Activated CD4-positive, alpha-beta T cell treated with anti-CD3 and anti-CD28 coated beads for 48 hours (primary cell): ENCODE data around the gene ANHX.

ENCODE experiments used
- DNase-seq: peaks from one replicate; pipeline ENCODE4 v3.0.0-alpha.2; 2020

Gene ANHX

DNA sequence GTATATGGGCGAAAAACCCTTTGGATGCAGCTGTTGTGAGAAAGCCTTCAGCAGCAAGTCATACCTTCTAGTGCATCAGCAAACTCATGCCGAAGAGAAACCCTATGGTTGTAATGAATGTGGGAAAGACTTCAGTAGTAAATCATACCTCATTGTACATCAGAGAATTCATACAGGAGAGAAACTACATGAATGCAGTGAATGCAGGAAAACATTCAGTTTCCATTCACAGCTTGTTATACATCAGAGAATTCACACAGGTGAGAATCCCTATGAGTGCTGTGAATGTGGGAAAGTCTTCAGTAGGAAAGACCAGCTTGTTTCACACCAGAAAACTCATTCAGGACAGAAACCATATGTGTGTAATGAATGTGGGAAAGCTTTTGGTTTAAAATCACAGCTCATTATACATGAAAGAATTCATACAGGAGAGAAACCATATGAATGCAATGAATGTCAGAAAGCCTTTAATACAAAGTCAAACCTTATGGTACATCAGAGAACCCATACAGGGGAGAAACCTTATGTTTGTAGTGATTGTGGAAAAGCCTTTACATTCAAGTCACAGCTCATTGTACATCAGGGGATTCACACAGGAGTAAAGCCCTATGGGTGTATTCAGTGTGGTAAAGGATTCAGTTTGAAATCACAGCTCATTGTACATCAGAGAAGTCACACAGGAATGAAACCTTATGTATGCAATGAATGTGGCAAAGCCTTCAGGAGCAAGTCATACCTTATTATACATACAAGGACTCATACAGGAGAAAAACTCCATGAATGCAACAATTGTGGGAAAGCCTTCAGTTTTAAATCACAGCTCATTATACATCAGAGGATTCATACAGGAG is 33.0 kb downstream of the ANHX start:
- DNase-seq, result no peak

DNA sequence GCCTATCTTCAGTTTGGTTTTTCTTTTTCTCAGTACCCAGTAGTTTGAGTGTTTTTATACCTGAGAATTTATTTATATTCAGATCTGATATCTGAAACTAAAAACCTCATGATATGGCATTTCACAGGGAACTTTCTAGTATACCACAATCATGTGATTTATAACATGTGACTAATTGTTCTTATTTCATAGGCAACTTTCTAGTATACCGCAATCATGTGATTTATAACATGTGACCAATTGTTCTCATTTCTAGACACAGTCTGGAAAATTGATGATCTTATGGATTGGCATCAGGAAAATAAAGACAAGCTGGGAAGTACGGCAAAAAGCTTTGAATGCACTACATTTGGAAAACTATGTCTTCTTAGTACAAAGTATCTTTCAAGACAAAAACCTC is 33.8 kb downstream of the ANHX start:
- no peak for DNase-seq

DNA sequence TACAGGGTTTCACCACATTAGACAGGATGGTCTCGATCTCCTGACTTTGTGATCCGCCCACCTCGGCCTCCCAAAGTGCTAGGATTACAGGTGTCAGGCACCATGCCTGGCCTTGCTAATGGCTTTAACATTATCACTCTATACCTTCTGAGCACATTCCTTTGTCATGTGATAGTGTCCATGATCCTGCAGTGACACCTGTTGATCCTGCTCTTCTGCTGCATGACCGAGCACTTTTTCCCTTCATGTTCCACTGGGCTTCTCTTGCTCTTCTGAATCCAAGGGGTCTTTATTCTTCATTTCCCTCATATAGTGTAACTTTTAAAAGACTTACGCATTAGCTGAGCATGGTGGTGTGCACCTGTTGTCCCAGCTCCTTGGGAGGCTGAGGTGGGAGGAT is 42.8 kb downstream of the ANHX start:
- no peak for DNase-seq

DNA sequence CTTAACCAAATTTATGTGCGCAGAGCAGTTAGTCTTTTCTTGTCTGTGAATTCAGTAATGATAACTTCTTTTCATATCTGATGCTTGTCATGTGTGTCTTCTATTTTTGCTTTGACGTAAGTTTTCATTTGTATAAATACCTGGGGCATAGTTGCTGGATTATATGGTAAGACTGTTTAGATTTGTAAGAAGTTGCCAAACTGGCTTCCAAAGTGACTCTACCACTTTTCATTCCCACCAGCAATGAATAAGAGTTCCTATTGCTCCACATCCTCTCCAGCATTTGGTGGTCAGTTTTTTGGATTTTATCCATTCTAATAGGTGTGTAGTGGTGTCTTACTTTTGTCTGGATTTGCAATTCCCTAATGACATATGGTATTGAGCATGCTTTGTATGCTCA is 45.5 kb downstream of the ANHX start:
- DNase-seq, result no peak

DNA sequence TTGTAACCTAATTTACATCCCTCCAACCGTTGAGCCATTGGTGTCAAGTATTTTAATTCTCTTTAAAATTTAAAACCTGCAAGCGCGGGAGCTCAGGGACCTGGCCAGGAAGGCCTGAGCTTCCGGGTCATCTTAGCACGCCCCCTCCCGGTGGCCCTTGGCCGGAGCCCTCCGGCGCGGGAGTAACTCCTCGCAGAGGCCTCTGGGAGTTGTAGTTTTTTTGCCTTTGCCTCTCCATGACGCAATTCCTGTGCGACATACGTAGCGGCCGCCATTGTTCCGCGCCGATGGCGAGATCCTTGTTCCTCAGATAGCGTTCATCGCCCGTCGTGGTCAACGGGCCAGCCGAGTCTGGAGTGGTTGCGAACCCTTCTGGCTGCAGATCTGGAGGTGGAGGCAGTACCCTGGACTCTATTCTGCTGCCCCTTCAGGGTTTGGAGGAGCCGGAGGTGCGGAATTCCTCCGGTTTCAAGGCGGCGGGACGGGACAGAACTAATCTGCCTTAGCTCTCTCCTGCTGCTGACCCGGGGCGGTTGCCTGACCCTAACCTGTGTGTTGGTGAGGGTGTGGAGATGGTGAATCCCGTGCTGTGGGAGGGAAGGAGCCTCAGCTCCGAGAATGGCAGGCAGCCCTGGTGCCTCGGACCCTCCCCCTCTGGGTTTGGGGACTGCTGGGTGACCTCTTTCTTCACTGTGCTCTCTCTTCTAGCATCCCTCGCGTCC is 54.3 kb downstream of the ANHX start, which contains the start of gene ZNF268:
ZNF268 (plus strand) TSS at position 258 of the 722 bp plus-strand sequence. CDS start 503 bp downstream, outside the sequence.
- DNase-seq, result peak; percentile 93

DNA sequence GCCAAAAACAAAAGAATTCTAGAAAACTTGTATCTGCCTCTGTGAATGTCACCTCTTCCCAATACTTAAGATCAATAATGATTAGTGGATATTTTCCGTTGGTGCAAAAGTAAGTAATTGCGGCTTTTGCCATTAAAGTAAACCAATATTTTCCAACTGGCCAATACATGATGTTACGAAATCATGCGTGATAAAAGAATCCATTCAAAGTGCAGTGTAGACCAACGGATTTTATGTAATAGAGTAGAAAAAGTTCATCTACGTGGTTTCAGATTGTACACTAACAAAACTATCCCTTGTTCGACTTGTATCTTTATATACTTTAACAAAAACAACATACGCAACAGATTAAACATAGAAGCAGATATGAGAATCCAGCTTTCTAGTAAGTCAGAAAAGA is 55.0 kb downstream of the ANHX start:
- DNase-seq, result no peak

DNA sequence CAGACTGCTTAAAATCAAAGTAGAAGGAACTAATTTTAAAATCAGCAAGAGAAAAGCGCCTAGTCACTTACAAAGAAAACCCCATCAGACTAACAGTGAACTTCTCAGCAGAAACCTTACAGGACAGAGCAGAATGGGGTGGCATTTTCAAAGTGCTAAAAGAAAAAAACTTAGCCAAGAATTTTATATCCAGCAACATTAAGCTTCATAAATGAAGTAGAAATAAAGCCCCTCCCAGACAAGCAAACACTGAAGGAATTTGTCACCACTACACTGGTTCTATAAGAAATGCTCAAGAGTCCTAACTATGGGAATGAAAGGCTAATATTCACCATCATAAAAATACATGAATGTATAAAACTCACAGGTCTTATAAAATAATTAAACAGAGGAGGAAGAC is 60.8 kb downstream of the ANHX start:
- DNase-seq, result no peak

DNA sequence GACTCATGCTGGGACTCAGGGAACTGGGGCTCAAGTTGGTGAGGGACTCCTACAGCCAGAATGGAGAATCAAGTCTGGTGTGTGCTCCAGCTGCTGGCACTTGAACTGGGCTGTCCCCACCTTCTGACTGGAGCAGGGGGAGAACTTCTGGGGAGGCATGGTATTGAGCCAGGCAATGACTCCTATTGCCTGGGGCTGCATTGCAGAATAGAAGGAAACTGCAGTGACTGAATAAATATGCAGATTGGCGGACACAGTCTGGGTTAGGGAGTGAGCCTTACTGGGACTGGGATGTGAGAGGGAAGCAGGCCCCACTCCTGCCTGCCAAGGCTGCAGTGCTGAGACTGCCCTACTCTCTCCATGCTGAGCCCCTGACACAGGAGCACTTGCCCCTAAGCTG is 63.2 kb downstream of the ANHX start:
- DNase-seq, result no peak
